HG03442 (cell line): ENCODE results near the gene BIRC5.

Experiments
- ATAC-seq: cut with Tn5 transposase; IDR thresholded peaks from one replicate; pipeline ENCODE4 v1.9.1; 2021; ENCODE audit warnings: mild to moderate bottlenecking, moderate library complexity; ENCODE audit not compliant: unreplicated experiment

Gene BIRC5

GRCh38 chr17:78183916-78184315, 30.1 kb upstream of the BIRC5 start:
- no peak for ATAC-seq

- no peak for ATAC-seq
Observed at GRCh38 chr17:78184351-78184750, 29.7 kb upstream of the BIRC5 start.

GRCh38 chr17:78184868-78185267, 29.2 kb upstream of the BIRC5 start:
- ATAC-seq, result no peak

GRCh38 chr17:78185981-78186691, 27.9 kb upstream of the BIRC5 start:
- no peak for ATAC-seq

- peak; percentile 90 for ATAC-seq
Observed at GRCh38 chr17:78186692-78187595, 27.1 kb upstream of the BIRC5 start, which contains the start of the genes AFMID and TK1. Gene AFMID (plus strand): TSS chr17:78187362. CDS start chr17:78187371, 9 bp downstream. Gene TK1 (minus strand): TSS chr17:78187052. CDS start chr17:78186994, 58 bp downstream.

GRCh38 chr17:78196716-78197115, 17.3 kb upstream of the BIRC5 start:
- ATAC-seq, result no peak

GRCh38 chr17:78197147-78197832, 16.8 kb upstream of the BIRC5 start:
- ATAC-seq, result no peak

GRCh38 chr17:78200451-78200850, 13.6 kb upstream of the BIRC5 start:
- no peak for ATAC-seq

GRCh38 chr17:78202666-78203065, 11.4 kb upstream of the BIRC5 start:
- ATAC-seq, result no peak

GRCh38 chr17:78204387-78205123, 9.5 kb upstream of the BIRC5 start:
- no peak for ATAC-seq

GRCh38 chr17:78205124-78205775, 8.8 kb upstream of the BIRC5 start:
- ATAC-seq, result no peak

GRCh38 chr17:78206298-78206697, 7.8 kb upstream of the BIRC5 start:
- no peak for ATAC-seq

GRCh38 chr17:78208486-78208885, 5.6 kb upstream of the BIRC5 start:
- ATAC-seq, result no peak

- ATAC-seq, result no peak
Observed at GRCh38 chr17:78210111-78210510, 3.9 kb upstream of the BIRC5 start.

- ATAC-seq, result no peak
Observed at GRCh38 chr17:78211032-78211431, 3.0 kb upstream of the BIRC5 start.

- no peak for ATAC-seq
Observed at GRCh38 chr17:78214706-78215061, 631 bp downstream of the BIRC5 start.

GRCh38 chr17:78219396-78220150, 5.5 kb downstream of the BIRC5 start:
- no peak for ATAC-seq

- no peak for ATAC-seq
Observed at GRCh38 chr17:78223061-78223460, 9.0 kb downstream of the BIRC5 start.

- no peak for ATAC-seq
Observed at GRCh38 chr17:78223765-78224164, 9.7 kb downstream of the BIRC5 start.
